Measurements from ENCODE around the gene PTPRN2. TPM values are rescaled to one million over a fixed set of nuclear protein-coding genes. Genes with fewer than 3 reads are reported as not detected.

Gene PTPRN2
- total and polyA plus RNA-seq, 9 of the 15 experiments (the other 6 are each of a cell fraction or from before 2014, with no cell fraction given), result not detected

- intact Hi-C loops (cut with micrococcal nuclease) (no loop called here), in situ Hi-C loops (cut with MboI) (no loop called here)
- Histone ChIP-seq H3K27ac (ENCODE audit: extremely low read depth, low read depth, low read length) (no peak overlapping the region), H2AFZ (ENCODE audit: low read depth, low read length) (no peak overlapping the region), H3K27me3 (ENCODE audit: control insufficient read depth in 2 of 2, insufficient read depth in 2 of 2, low read length in 2 of 2) (peaks cover 72 to 94% of the 10 kb centered on the region in 2 experiments), H4K20me1 (replicated peaks; ENCODE audit: control insufficient read depth, insufficient read depth, low read length) (peaks cover 6% of the 10 kb centered on the region), H3K79me2 (ENCODE audit: control insufficient read depth, insufficient read depth, low read length) (no peaks in the 10 kb centered on the region), H3K9me1 (ENCODE audit: control insufficient read depth, insufficient read depth, low read length) (no peaks in the 10 kb centered on the region), H3K36me3 (ENCODE audit: control insufficient read depth, insufficient read depth, low read length) (no peaks in the 10 kb centered on the region), H3K4me1 (replicated peaks in 1 of 2; ENCODE audit: control insufficient read depth in 2 of 2, insufficient read depth in 2 of 2, low read length in 2 of 2) (peaks cover 0 to 3% of the 10 kb centered on the region in 2 experiments; a peak in 1 of 5 replicates), H3K4me3 (no peak overlapping the region), H3K9ac (ENCODE audit: insufficient read depth in 1 of 2, low read depth in 2 of 2, low read length in 2 of 2) (no peak overlapping the region), H3K4me2 (ENCODE audit: insufficient read depth, low read length) (no peak overlapping the region), H3K9me3 (replicated peaks; ENCODE audit: control insufficient read depth, insufficient read depth, low read depth, low read length) (no peaks in the 10 kb centered on the region)
- under 1% methylated on average over 11 of the region's 11 CpGs for WGBS (ENCODE audit: insufficient coverage, low coverage, missing lambda C conversion rate)
- no peak for DNase-seq (ENCODE audit: extremely low read depth in 1 of 4, low spot score in 3 of 4)
- no peak for ATAC-seq
- ChIA-PET CTCF (ENCODE audit: low intra/inter-chr PET ratio) (no interaction called here), POLR2A (interaction anchor here (0.6 to 1.4 kb wide), 2 partner anchors 10 to 299 kb away, joined by 3 read pairs; no protein-coding TSS in a partner anchor)
- BruUV-seq (replicated peaks), result no TSS peak
- FAIRE-seq, result no peak
- no peak for TF ChIP-seq NEUROD1 (IDR thresholded peaks at IDR 0.05; ENCODE audit: borderline replicate concordance, low read depth, low read length, partially characterized antibody)
- TF ChIP-seq ZNF717 (CRISPR knock-in tag; IDR thresholded peaks at IDR 0.05), result no peak
- no peak for TF ChIP-seq NFIX (CRISPR knock-in tag; IDR thresholded peaks at IDR 0.05; ENCODE audit: low read depth)
- TF ChIP-seq ZNF263 (CRISPR knock-in tag; IDR thresholded peaks at IDR 0.05; ENCODE audit: borderline replicate concordance), result no peak
- TF ChIP-seq STAT5A (IDR thresholded peaks at IDR 0.05; ENCODE audit: borderline replicate concordance, low read length), result no peak
- no peak for TF ChIP-seq ZBTB7A (IDR thresholded peaks at IDR 0.05; ENCODE audit: borderline replicate concordance, control insufficient read depth, low read depth, low read length)
- TF ChIP-seq ZNF780A (CRISPR knock-in tag; IDR thresholded peaks at IDR 0.05), result no peak
- TF ChIP-seq KAT2B (IDR thresholded peaks at IDR 0.05; ENCODE audit: low read depth, low read length), result no peak
- TF ChIP-seq TBL1XR1 (IDR thresholded peaks at IDR 0.05; ENCODE audit: low read length in 2 of 2), result no peak
- no peak for TF ChIP-seq PBX2 (CRISPR knock-in tag; IDR thresholded peaks at IDR 0.05; ENCODE audit: low read depth)
- no peak for TF ChIP-seq PBX2 (tag; conservative IDR thresholded peaks at IDR 0.05; ENCODE audit: low read depth)
- TF ChIP-seq CBX8 (IDR thresholded peaks at IDR 0.05; ENCODE audit: borderline replicate concordance, extremely low read depth, low read depth, low read length, poor library complexity, severe bottlenecking), result no peak
- no peak for TF ChIP-seq FOXA1 (IDR thresholded peaks at IDR 0.05; ENCODE audit: borderline replicate concordance)
- no peak for TF ChIP-seq ZBTB1 (CRISPR knock-in tag; IDR thresholded peaks at IDR 0.05; ENCODE audit: borderline replicate concordance, low read depth)
- no peak for TF ChIP-seq MBD2 (IDR thresholded peaks at IDR 0.05; ENCODE audit: borderline replicate concordance, low read depth)
- TF ChIP-seq SMARCB1 (IDR thresholded peaks at IDR 0.05; ENCODE audit: insufficient read length, low read depth), result no peak
- TF ChIP-seq XRCC5 (IDR thresholded peaks at IDR 0.05; ENCODE audit: low read depth, low read length), result no peak
- TF ChIP-seq CEBPB (tag; IDR thresholded peaks at IDR 0.05), result no peak
- no peak for TF ChIP-seq PRPF4 (IDR thresholded peaks at IDR 0.05; ENCODE audit: insufficient read depth, low read depth, low read length, poor library complexity, severe bottlenecking)
Observed at GRCh38 chr7:157900011-157900410, 687.6 kb downstream of the PTPRN2 start.
